ENCODE data around the gene ST6GALNAC3. TPM values are rescaled to one million over a fixed set of nuclear protein-coding genes. Genes with fewer than 3 reads are reported as not detected.

ST6GALNAC3 gene
- total RNA-seq, 1 experiment from 2014 or later: 2.2 TPM

GRCh38 chr1:76611770-76612445, 537.4 kb downstream of the ST6GALNAC3 start:
- RAD21 ChIA-PET (ENCODE audit: low non-redundant PET in 1 of 2, low total read pairs in 2 of 2, uncharacterized antibody in 2 of 2, unreplicated experiment in 2 of 2): no interaction called here
- no TSS peak for BruUV-seq (replicated peaks)
- POLR2A ChIA-PET: no interaction called here
- CTCF ChIA-PET: no interaction called here
- Histone ChIP-seq H3K4me1 (ENCODE audit: control insufficient read depth in 1 of 2, insufficient read depth in 2 of 2, low read length in 2 of 2) (no peaks in the 10 kb centered on the region), H4K20me1 (ENCODE audit: insufficient read depth) (no peaks in the 10 kb centered on the region), H3K9ac (ENCODE audit: low read length) (no peak overlapping the region), H2AFZ (ENCODE audit: low read depth, low read length, poor library complexity, severe bottlenecking) (no peak overlapping the region), H3K4me2 (ENCODE audit: low read length) (no peak overlapping the region), H3K9me3 (ENCODE audit: control insufficient read depth in 1 of 2, insufficient read depth in 1 of 2, low read depth in 1 of 2, low read length in 2 of 2) (no peaks in the 10 kb centered on the region), H3K27ac (ENCODE audit: low read depth, low read length) (no peak overlapping the region), H3K36me3 (ENCODE audit: control insufficient read depth in 1 of 2, insufficient read depth in 2 of 2, low read length in 2 of 2) (no peaks in the 10 kb centered on the region), H3K79me2 (ENCODE audit: insufficient read depth, low read length) (no peaks in the 10 kb centered on the region), H3K27me3 (ENCODE audit: insufficient read depth, low read length) (no peaks in the 10 kb centered on the region), H3K9me2 (ENCODE audit: insufficient read depth) (no peaks in the 10 kb centered on the region), H3K4me3 (replicated peaks in 1 of 2; ENCODE audit: low read depth in 1 of 2, low read length in 2 of 2) (no peak overlapping the region)
- TF ChIP-seq CBX3 (IDR thresholded peaks at IDR 0.05; ENCODE audit: low read depth) (no peak), CTCF (IDR thresholded peaks at IDR 0.05 in 2 of 3, conservative IDR thresholded peaks at IDR 0.05 in 1 of 3; ENCODE audit: borderline replicate concordance in 1 of 3, insufficient read depth in 1 of 3, low read depth in 2 of 3, low read length in 2 of 3) (no peak), EZH2 (IDR thresholded peaks at IDR 0.05) (no peak), TCF7L2 (IDR thresholded peaks at IDR 0.05; ENCODE audit: borderline replicate concordance, extremely low read depth, insufficient read depth, insufficient read length) (no peak), POLR2A (IDR thresholded peaks at IDR 0.05; ENCODE audit: borderline replicate concordance, extremely low read depth, insufficient read depth, insufficient read length) (no peak)
- TF ChIP-seq, protein P1, sequence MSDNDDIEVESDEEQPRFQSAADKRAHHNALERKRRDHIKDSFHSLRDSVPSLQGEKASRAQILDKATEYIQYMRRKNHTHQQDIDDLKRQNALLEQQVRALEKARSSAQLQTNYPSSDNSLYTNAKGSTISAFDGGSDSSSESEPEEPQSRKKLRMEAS (IDR thresholded peaks at IDR 0.05): no peak
- ATAC-seq: no peak
- DNase-seq (ENCODE audit: low read depth, low spot score): no peak
- intact Hi-C loops (cut with micrococcal nuclease): no loop called here

DNA sequence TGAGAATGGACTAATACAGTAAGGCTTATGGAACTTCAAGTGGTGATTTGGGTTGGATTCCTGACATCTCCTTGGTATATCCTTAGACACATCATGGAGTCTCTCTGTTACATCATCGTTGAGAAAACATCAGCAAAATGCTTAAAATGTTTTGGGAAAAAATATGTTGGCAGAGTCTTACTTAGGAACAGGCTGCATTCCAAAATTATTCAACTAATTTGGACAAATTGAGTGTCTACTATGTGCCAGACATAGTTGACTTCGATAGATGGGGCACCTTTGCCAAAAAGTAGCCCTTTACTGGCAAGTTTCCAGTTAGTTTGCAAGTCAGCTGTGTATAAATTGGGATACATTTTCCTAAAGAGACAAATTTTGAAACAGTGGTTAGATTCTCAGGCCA, 539.3 kb downstream of the ST6GALNAC3 start:
- CTCF ChIA-PET: interaction anchor here (0.7 kb wide), 1 partner anchor 72 kb away, joined by 3 read pairs; no protein-coding TSS in a partner anchor

More for the DNA sequence above, 539.3 kb downstream of the ST6GALNAC3 start:
- RAD21 ChIA-PET (ENCODE audit: low non-redundant PET in 1 of 2, low total read pairs in 2 of 2, uncharacterized antibody in 2 of 2, unreplicated experiment in 2 of 2): no interaction called here
- H3K4me3 ChIP-seq (replicated peaks in 1 of 2; ENCODE audit: low read depth in 1 of 2, low read length in 2 of 2): no peak overlapping the region
- no peak overlapping the region for H2AFZ ChIP-seq (ENCODE audit: low read depth, low read length, poor library complexity, severe bottlenecking)
- H3K4me2 ChIP-seq (ENCODE audit: low read length): no peak overlapping the region
- intact Hi-C loops (cut with micrococcal nuclease): no loop called here
- no TSS peak for BruUV-seq (replicated peaks)
- no peaks in the 10 kb centered on the region for H3K79me2 ChIP-seq (ENCODE audit: insufficient read depth, low read length)
- H3K9me2 ChIP-seq (ENCODE audit: insufficient read depth): no peaks in the 10 kb centered on the region
- no peaks in the 10 kb centered on the region for H3K36me3 ChIP-seq (ENCODE audit: control insufficient read depth in 1 of 2, insufficient read depth in 2 of 2, low read length in 2 of 2)
- no peak for TF ChIP-seq EZH2phosphoT487 (IDR thresholded peaks at IDR 0.05; ENCODE audit: borderline replicate concordance)
- ATAC-seq (no peak), DNase-seq (ENCODE audit: low read depth, low spot score) (no peak)
- H3K4me1 ChIP-seq (ENCODE audit: control insufficient read depth in 1 of 2, insufficient read depth in 2 of 2, low read length in 2 of 2): no peaks in the 10 kb centered on the region
- no peaks in the 10 kb centered on the region for H4K20me1 ChIP-seq (ENCODE audit: insufficient read depth)
- H3K9me3 ChIP-seq (ENCODE audit: control insufficient read depth in 1 of 2, insufficient read depth in 1 of 2, low read depth in 1 of 2, low read length in 2 of 2): no peaks in the 10 kb centered on the region
- no peaks in the 10 kb centered on the region for H3K27me3 ChIP-seq (ENCODE audit: insufficient read depth, low read length)
- no peak overlapping the region for H3K27ac ChIP-seq (ENCODE audit: low read depth, low read length)
- H3K9ac ChIP-seq (ENCODE audit: low read length): no peak overlapping the region
- POLR2A ChIA-PET: no interaction called here

All from HCT116 (cell line).